ENCODE data around the gene NFKB2.

DNA sequence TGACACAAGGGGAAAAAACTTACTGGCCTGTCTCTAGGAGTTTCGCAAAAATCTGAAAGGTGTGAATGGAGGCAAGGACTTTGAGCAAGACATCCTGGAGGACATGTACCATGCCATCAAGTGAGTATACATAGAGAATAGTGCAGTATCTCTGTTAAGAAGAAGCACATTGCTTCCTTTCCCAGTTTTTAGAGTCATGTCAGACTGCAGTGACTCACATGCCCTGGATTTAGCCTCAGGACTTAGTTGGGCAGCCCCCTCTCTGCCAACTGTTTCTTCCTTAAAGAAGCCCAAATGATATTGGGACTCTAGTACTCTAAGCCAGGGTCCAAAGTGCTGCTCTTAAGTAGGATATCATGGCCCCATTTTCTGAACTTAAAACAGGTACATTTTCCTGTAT lies 28.1 kb upstream of the NFKB2 start:
- TF ChIP-seq BACH2 (CRISPR knock-in tag; IDR thresholded peaks at IDR 0.05; ENCODE audit: borderline replicate concordance) (no peak), ZNF8 (CRISPR knock-in tag; IDR thresholded peaks at IDR 0.05) (no peak), RARB (CRISPR knock-in tag; IDR thresholded peaks at IDR 0.05) (no peak)
- TF ChIP-seq, protein P1, sequence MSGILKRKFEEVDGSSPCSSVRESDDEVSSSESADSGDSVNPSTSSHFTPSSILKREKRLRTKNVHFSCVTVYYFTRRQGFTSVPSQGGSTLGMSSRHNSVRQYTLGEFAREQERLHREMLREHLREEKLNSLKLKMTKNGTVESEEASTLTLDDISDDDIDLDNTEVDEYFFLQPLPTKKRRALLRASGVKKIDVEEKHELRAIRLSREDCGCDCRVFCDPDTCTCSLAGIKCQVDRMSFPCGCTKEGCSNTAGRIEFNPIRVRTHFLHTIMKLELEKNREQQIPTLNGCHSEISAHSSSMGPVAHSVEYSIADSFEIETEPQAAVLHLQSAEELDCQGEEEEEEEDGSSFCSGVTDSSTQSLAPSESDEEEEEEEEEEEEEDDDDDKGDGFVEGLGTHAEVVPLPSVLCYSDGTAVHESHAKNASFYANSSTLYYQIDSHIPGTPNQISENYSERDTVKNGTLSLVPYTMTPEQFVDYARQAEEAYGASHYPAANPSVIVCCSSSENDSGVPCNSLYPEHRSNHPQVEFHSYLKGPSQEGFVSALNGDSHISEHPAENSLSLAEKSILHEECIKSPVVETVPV (CRISPR knock-in tag; IDR thresholded peaks at IDR 0.05) = no peak

All from SK-N-SH treated with all-trans-retinoic acid at 6 μM for 48 hours (cell line).